ENCODE data around the gene CTSF. TPM values are rescaled to one million over a fixed set of nuclear protein-coding genes. Genes with fewer than 3 reads are reported as not detected.

CTSF gene
- total RNA-seq, 1 experiment from 2014 or later, result 0.34 TPM

- DNase-seq (ENCODE audit: low read depth, low spot score) (no peak), ATAC-seq (no peak)
- H3K79me2 ChIP-seq (ENCODE audit: insufficient read depth, low read length), result no peaks in the 10 kb centered on the region
- no peak overlapping the region for H3K4me2 ChIP-seq (ENCODE audit: low read length)
- no peaks in the 10 kb centered on the region for H4K20me1 ChIP-seq (ENCODE audit: insufficient read depth)
- intact Hi-C loops (cut with micrococcal nuclease), result no loop called here
- ChIA-PET POLR2A (no interaction called here), RAD21 (ENCODE audit: low non-redundant PET in 1 of 2, low total read pairs in 2 of 2, uncharacterized antibody in 2 of 2, unreplicated experiment in 2 of 2) (no interaction called here), CTCF (no interaction called here)
- H3K4me1 ChIP-seq (ENCODE audit: control insufficient read depth in 1 of 2, insufficient read depth in 2 of 2, low read length in 2 of 2), result peaks cover 0 to 12% of the 10 kb centered on the region in 2 experiments; a peak in 2 of 4 replicates
- H3K27ac ChIP-seq (ENCODE audit: low read depth, low read length), result no peak overlapping the region
- H3K9me2 ChIP-seq (ENCODE audit: insufficient read depth), result no peaks in the 10 kb centered on the region
- BruUV-seq (replicated peaks), result no TSS peak
- no peaks in the 10 kb centered on the region for H3K36me3 ChIP-seq (ENCODE audit: control insufficient read depth in 1 of 2, insufficient read depth in 2 of 2, low read length in 2 of 2)
- TF ChIP-seq CEBPB (IDR thresholded peaks at IDR 0.05; ENCODE audit: low read depth) (no peak), POLR2AphosphoS5 (IDR thresholded peaks at IDR 0.05; ENCODE audit: low read depth, low read length) (no peak), EGR1 (IDR thresholded peaks at IDR 0.05; ENCODE audit: low read depth) (no peak), ATF3 (IDR thresholded peaks at IDR 0.05) (no peak), ZFX (IDR thresholded peaks at IDR 0.05) (no peak), RAD21 (IDR thresholded peaks at IDR 0.05; ENCODE audit: low read depth) (no peak), SRF (IDR thresholded peaks at IDR 0.05; ENCODE audit: low read depth) (no peak), TCF7L2 (IDR thresholded peaks at IDR 0.05; ENCODE audit: borderline replicate concordance, extremely low read depth, insufficient read depth, insufficient read length) (no peak), YY1 (IDR thresholded peaks at IDR 0.05; ENCODE audit: extremely low read depth, insufficient replicate concordance, low read depth, low read length) (no peak), ZBTB33 (IDR thresholded peaks at IDR 0.05; ENCODE audit: extremely low read depth, insufficient replicate concordance, low read length) (no peak)
- no peak overlapping the region for H2AFZ ChIP-seq (ENCODE audit: low read depth, low read length, poor library complexity, severe bottlenecking)
- no peaks in the 10 kb centered on the region for H3K9me3 ChIP-seq (ENCODE audit: control insufficient read depth in 1 of 2, insufficient read depth in 1 of 2, low read depth in 1 of 2, low read length in 2 of 2)
- no peak overlapping the region for H3K4me3 ChIP-seq (replicated peaks in 1 of 2; ENCODE audit: low read depth in 1 of 2, low read length in 2 of 2)
- H3K9ac ChIP-seq (ENCODE audit: low read length), result no peak overlapping the region
- no peaks in the 10 kb centered on the region for H3K27me3 ChIP-seq (ENCODE audit: insufficient read depth, low read length)
Observed at GRCh38 chr11:66542362-66542761, 26.0 kb downstream of the CTSF start.

Data from HCT116 (cell line).